GM20431 (cell line): ENCODE measurements around the gene EGFLAM.

Experiments
- in situ Hi-C: fragments of 300-500 bp; cut with MseI, MboI; formaldehyde crosslinking; loops from one replicate; pipeline ENCODE4 v1.15.0; 2020; ENCODE audit warnings: low sequenced_read_pairs; ENCODE audit not compliant: unreplicated experiment

Gene EGFLAM

GRCh38 chr5:38463634-38464521 lies 205.5 kb downstream of the EGFLAM start:
- in situ Hi-C loops: no loop called here

DNA sequence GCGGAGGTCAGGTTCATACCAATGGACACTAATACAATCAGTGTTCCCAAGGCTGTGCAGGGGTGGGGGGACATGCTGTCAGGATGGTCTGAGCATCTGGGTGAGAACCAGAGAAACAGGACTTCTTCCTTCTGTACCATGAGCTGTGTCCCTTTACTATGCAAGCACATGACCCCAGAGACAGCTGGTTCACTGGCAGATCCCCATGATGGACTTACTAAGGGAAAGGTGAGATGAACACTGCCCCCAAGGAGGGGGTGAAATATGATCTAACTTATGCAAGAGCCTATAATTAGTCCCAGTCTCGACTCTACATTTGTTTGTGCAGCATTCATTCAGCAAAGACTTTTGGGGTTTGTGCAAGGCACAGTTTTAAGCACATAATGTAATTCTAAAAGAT lies 206.7 kb downstream of the EGFLAM start:
- in situ Hi-C loops: no loop called here

GRCh38 chr5:38465702-38466423 lies 207.5 kb downstream of the EGFLAM start:
- in situ Hi-C loops: no loop called here

DNA sequence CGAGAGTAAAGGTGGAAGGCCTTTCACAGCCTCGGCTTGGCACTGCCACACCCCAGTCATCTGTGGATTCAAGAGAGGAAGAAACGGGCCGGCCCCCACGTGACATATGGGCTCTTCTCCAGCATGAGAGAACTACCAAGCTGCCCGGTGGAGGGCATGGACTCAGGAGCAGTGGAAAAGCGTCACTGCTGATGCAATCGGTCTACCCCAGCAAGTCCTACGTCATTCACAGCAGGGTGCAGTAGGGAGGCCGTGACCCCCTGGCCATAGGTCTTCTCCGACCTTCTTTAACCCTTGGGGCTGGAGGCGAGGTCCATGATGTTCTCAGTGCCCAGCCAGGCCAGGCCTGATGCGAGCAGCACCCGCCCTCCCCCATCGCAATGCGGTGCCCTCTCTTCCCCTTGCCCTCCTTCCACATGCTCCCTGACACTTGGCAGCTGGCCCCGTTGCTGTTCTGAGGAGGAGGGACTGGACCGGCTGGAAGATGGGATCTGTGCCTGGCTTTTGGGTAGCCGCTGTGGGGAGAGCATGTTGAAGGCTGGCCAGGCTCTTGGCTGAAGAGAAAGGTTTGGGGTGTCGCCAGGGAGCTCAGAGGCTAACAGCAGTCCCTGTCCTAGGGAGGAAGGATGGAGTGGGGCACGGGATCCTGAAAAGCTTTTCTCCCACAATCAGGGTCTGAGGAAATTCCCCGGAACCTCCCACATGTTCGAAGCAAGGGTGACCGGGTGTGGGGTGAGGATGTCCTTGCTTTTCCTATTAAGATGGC lies 208.2 kb downstream of the EGFLAM start:
- in situ Hi-C loops: no loop called here

DNA sequence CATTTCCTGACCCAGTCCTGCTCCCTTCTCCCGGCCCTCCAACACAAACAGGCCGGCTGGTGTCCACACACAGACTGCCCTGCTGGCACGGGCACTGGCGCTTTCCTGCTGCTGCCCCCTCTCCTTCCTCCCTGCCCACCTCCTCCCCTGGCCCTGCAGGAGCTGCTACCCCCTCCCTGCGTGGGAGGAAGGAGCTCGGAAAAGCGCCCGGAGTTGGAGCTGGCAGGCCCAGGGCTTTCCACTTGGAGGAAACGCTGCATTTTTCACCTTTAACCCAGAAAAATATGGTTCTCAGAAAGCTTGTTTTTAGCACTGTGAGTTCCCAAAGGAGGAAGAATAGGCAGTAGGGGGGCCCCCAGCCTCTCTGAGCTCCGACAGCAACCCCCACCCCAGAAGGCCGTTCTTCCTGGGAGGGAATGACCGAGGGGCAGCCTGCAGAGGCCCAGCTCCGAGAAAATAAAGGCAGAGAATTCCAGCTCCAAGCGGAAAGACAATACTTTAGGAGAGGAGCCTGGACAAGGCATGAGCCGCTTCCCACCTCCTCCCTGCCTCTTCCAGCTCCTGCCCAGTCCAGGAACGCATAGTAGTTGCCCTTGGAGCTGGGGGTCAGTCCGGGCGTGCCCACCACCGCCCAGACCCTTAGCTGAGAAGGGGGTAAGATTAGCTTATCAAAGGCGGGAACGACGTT lies 209.1 kb downstream of the EGFLAM start:
- in situ Hi-C loops: no loop called here

DNA sequence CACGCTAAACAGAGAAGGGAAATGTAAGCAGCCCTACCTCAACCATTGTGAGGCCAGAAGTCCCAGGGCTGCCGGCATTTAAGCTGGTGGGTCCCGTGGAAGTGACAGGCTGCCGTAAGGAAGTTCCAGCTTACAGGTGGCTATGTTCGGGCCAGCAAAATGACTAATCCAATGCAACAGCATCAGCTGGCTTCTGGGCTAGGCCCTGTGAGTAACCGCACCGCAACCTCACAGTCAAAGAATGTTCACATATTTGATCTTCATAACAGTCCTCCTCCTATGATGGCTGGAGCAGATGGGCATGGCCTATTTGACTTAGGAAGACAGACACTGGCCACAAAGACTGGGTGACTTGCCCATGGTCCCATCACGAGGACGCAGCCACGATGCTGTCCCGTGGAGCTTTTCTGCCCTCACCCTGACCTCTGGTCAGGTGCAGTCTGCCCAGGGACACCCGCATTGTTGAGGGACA lies 209.9 kb downstream of the EGFLAM start:
- in situ Hi-C loops: no loop called here

DNA sequence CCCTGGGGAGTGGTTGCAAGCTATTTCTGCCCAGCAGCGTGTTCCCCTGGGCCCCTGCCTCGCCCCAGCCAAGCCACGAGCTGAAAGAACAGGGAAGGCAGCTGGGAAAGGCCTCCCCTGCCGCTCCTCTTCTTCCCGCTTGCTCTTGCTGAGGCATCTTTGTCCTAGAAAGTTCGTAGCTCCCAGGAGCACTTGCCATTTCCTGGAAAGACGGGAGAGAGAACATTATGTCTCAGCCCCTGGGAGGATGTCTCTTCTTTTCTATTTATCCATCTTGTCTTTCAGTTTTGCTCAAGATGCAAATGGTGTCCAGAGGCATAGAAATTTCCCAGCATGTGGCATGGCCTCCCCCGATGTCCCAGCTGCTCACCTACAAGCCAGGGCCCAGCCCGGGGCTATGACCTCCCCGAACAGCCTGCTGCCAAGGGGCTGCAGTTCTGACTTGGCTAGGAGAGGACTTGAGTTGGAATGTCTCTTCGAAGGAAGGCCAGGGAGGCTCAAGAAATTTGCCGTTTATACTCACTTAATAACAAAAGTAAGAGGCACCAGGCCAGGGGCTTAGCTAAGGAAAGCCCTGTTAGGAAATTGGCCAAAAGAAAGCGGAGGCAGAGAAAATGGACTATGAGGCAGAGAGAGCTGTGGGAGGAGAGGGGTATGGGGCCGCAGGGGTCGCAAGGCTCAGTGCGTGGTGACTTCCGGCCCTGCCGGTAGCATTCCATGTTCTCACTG lies 210.8 kb downstream of the EGFLAM start:
- in situ Hi-C loops: no loop called here

DNA sequence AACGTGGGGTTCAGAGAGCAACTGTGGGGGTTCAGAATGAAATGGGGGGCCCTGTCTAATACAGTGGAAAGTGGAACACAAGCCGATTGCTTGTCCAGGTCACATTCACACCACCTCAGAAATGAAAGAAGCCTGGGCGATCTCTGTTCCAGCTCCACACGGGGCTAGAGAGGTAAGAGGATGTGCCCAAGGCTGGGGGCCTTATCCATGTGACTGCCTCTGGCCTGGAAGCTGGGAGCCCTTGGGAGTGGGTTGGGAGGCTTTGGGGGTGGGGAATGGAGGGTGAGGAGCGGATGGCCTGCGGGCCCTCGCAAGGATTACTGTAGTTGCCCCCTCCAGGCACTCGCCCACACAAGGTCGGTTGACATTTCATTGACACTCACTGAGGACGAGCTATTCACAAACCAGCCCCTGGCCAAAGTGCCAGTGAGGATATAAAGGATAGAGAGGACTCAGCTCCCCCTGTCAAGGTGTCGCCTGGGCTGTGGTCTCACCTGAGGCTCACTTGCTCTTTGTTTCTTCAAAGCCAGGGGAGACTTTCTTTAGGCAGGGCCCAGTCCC lies 211.4 kb downstream of the EGFLAM start:
- in situ Hi-C loops: no loop called here

- in situ Hi-C loops: no loop called here
Observed at GRCh38 chr5:38471709-38472108, 213.3 kb downstream of the EGFLAM start.

DNA sequence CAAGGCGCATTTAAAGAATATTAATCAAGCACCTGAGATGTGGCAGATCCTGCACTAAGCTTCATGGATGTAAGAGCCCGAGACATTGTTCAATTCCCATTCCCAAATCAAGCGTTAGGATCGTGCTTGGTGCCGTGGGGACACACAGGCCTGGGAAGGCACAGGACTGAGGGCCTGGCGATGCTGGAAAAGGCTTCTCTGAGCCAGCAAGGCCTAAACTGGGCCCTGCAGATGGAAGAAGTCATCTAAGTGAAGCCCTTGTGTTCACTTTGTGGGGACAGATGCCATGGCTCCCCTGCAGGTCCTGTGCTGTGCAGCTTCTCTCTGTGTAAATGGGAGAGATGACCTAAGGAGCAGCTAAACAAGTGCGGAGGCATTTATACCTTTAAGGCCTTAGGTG lies 214.2 kb downstream of the EGFLAM start:
- in situ Hi-C loops: no loop called here

- in situ Hi-C loops: no loop called here
Observed at GRCh38 chr5:38473008-38473407, 214.6 kb downstream of the EGFLAM start.

- in situ Hi-C loops: no loop called here
Observed at GRCh38 chr5:38478166-38478565, 219.8 kb downstream of the EGFLAM start.

- in situ Hi-C loops: no loop called here
Observed at GRCh38 chr5:38478878-38479277, 220.5 kb downstream of the EGFLAM start.

DNA sequence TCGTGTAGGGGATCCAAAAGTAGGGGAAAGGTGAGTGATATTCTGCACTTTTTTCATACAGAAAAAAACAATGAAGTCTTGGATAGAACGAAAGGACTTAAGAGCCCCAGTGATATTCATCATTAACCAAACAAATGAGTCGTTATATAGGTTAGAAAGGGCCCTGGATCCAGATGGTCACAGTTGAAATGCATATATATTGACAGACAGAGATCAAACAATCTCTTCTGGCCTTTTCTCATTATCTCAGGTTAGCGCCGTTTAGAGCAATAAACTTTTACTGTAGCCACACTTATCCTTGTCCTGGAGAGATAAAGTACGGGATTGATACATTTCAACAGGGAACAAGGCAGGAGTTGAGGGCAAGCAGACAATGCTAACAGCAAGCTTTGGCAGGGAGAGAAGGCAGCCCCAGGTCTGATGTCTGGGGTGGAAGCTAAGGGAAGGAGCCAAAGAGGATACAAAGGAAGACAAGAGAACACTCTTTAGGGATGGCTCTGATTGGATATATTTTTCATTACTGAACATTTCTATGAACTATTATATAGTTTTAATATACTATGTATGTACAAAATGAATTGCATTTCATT lies 221.1 kb downstream of the EGFLAM start:
- in situ Hi-C loops: no loop called here

- in situ Hi-C loops: no loop called here
Observed at GRCh38 chr5:38483805-38484398, 225.5 kb downstream of the EGFLAM start.

DNA sequence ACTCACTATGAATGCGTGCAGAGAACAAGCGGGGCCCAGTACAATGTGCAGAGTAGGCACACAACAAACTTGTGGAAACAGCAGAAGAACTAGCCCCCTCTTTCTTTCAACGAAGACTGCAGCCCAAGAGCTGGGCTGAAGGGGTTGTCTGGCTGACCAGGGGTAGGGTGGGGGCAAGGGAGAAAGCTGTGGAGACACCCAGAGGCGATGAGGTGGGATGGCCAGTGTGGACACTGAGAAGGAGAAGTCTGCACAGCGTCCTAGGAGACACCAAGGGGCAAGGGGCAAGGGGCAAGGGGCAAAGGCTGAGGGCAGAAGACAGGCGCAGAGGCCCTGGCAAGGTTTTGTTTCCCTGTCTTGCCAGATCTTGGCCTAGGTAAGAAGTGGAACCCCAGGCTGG lies 235.8 kb downstream of the EGFLAM start:
- in situ Hi-C loops: no loop called here

GRCh38 chr5:38494763-38495162 lies 236.4 kb downstream of the EGFLAM start:
- in situ Hi-C loops: no loop called here

GRCh38 chr5:38497946-38498345 lies 239.6 kb downstream of the EGFLAM start:
- in situ Hi-C loops: no loop called here
